Common myeloid progenitor, CD34-positive (primary cell): ENCODE results near the gene C17orf100.

Experiments used
- CTCF ChIA-PET: fragments of 350-600 bp; sonication (Branson Sonifier 250); formaldehyde crosslinking; loops from one replicate; lab custom pipeline; 2021; ENCODE audit warnings: antibody characterized with exemption; lab: Charles Lee
- POLR2A ChIA-PET: fragments of 350-600 bp; sonication (Branson Sonifier 250); formaldehyde crosslinking; loops from one replicate; lab custom pipeline; 2021; ENCODE audit warnings: antibody characterized with exemption; lab: Charles Lee
- DNase-seq, 3 donors: peaks; one replicate each; pipeline versions ENCODE4 v3.0.0 to v3.0.0-alpha.2; 2013
- H3K27ac ChIP-seq, 2 experiments: 1 replicate in 1 of 2; 2 replicates in 1 of 2; pipeline ENCODE4 v1.7.0; 2013; ENCODE audit warnings: inconsistent platforms in 2 of 2, low read length in 2 of 2, mild to moderate bottlenecking in 2 of 2, low read depth in 1 of 2, moderate library complexity in 1 of 2; ENCODE audit not compliant: severe bottlenecking in 2 of 2, insufficient read depth in 1 of 2, poor library complexity in 1 of 2
- H3K27me3 ChIP-seq, 5 experiments: replicated peaks in 2 of 5; 1 replicate in 3 of 5; 2 replicates in 2 of 5; pipeline versions ENCODE4 v1.6.1 to v1.7.0; 2013; ENCODE audit warnings: low read length in 4 of 5, mild to moderate bottlenecking in 2 of 5, moderate library complexity in 2 of 5, inconsistent platforms in 1 of 5; ENCODE audit not compliant: insufficient read depth in 5 of 5, control insufficient read depth in 4 of 5
- H3K36me3 ChIP-seq, 4 experiments: 1 replicate in 2 of 4; 2 replicates in 2 of 4; pipeline versions ENCODE4 v1.6.1 to v1.7.0; 2013; ENCODE audit warnings: low read length in 3 of 4, control low read depth in 1 of 4, mild to moderate bottlenecking in 1 of 4; ENCODE audit not compliant: control insufficient read depth in 4 of 4, insufficient read depth in 4 of 4
- H3K4me1 ChIP-seq, 4 experiments: 1 replicate in 3 of 4; 2 replicates in 1 of 4; pipeline versions ENCODE4 v1.6.1 to v1.7.1; 2013; ENCODE audit warnings: low read length in 3 of 4, mild to moderate bottlenecking in 3 of 4, control low read depth in 1 of 4, inconsistent platforms in 1 of 4, moderate library complexity in 1 of 4; ENCODE audit not compliant: control insufficient read depth in 4 of 4, insufficient read depth in 4 of 4; ENCODE audit errors: control extremely low read depth in 1 of 4
- H3K4me3 ChIP-seq, 7 experiments: 1 replicate in 4 of 7; 2 replicates in 3 of 7; pipeline versions ENCODE4 v1.5.1 to v1.7.0; 2013; ENCODE audit warnings: mild to moderate bottlenecking in 7 of 7, low read length in 6 of 7, moderate library complexity in 6 of 7, inconsistent platforms in 2 of 7, low read depth in 2 of 7, control low read depth in 1 of 7; ENCODE audit not compliant: insufficient read depth in 4 of 7, control insufficient read depth in 1 of 7; ENCODE audit errors: extremely low read depth in 1 of 7
- H3K9me3 ChIP-seq, 5 experiments: 1 replicate in 4 of 5; 2 replicates in 1 of 5; pipeline versions ENCODE4 v1.6.1 to v1.7.1; 2013; ENCODE audit warnings: low read length in 4 of 5, mild to moderate bottlenecking in 2 of 5, inconsistent platforms in 1 of 5, low read depth in 1 of 5, moderate library complexity in 1 of 5; ENCODE audit not compliant: control insufficient read depth in 4 of 5, insufficient read depth in 2 of 5; ENCODE audit errors: control extremely low read depth in 1 of 5
- WGBS: methylation state at CpG from one replicate; pipeline ENCODE4 v1.1.5; 2013; ENCODE audit not compliant: insufficient coverage; 5-methylcytosine and 5-hydroxymethylcytosine counted together

Gene C17orf100

GRCh38 chr17:6679241-6679640 is 27.7 kb downstream of the C17orf100 start:
- H3K9me3 ChIP-seq: no peaks in the 10 kb centered on the region
- WGBS: no CpG with 5 or more reads among the region's 6 CpGs
- H3K27ac ChIP-seq: no peak overlapping the region
- H3K27me3 ChIP-seq: peaks cover 0 to 56% (median 36%) of the 10 kb centered on the region in 5 experiments
- CTCF ChIA-PET: interaction anchor here (4.4 kb wide), 1 partner anchor 12 kb away, joined by 19 read pairs; no protein-coding TSS in a partner anchor
- no peaks in the 10 kb centered on the region for H3K36me3 ChIP-seq
- DNase-seq: no peak
- peaks cover 0 to 12% (median 11%) of the 10 kb centered on the region in 4 experiments for H3K4me1 ChIP-seq
- POLR2A ChIA-PET: no interaction called here
- H3K4me3 ChIP-seq: no peak overlapping the region

DNA sequence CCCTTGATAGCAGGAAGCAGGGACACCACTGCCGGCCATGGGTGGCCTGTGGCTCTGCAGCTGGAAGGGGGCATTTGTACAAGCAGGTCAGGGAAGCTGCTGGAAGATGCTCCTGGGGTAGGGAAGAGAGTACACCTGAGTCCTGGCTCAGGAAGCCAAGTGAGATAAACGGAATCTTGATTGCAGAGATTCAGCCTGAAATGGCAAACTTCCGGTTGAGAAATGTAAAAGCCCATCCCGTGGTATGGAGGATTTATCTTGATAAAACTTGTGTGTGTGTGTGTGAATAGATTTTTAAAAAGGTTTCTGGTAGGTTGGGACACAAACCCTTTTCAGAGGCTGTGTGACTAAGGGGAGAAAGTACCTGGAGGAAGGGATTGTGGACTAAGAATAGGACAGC is 29.6 kb downstream of the C17orf100 start:
- Histone ChIP-seq H3K36me3 (no peaks in the 10 kb centered on the region), H3K27me3 (peaks cover 0 to 49% (median 32%) of the 10 kb centered on the region in 5 experiments), H3K27ac (no peak overlapping the region), H3K4me3 (no peak overlapping the region), H3K9me3 (no peaks in the 10 kb centered on the region), H3K4me1 (peaks cover 0 to 12% (median 11%) of the 10 kb centered on the region in 4 experiments)
- ChIA-PET POLR2A (no interaction called here), CTCF (no interaction called here)
- no peak for DNase-seq
- 98% methylated on average over 4 of the region's 4 CpGs for WGBS

- peaks cover 0 to 49% (median 35%) of the 10 kb centered on the region in 5 experiments for H3K27me3 ChIP-seq
- H3K9me3 ChIP-seq: no peaks in the 10 kb centered on the region
- H3K4me1 ChIP-seq: peaks cover 0 to 12% (median 11%) of the 10 kb centered on the region in 4 experiments
- ChIA-PET POLR2A (no interaction called here), CTCF (interaction anchor here (0.9 to 1.8 kb wide), 2 partner anchors 31 to 71 kb away, joined by 3 to 5 read pairs; partner anchors contain the start of gene SLC13A5)
- DNase-seq: no peak
- H3K36me3 ChIP-seq: no peaks in the 10 kb centered on the region
- H3K4me3 ChIP-seq: no peak overlapping the region
- 88% methylated on average over 4 of the region's 5 CpGs for WGBS
- no peak overlapping the region for H3K27ac ChIP-seq
Measured at GRCh38 chr17:6681671-6682070, 30.1 kb downstream of the C17orf100 start.

GRCh38 chr17:6682339-6682738 is 30.8 kb downstream of the C17orf100 start:
- Histone ChIP-seq H3K4me3 (no peak overlapping the region), H3K4me1 (peaks cover 0 to 7% (median 6%) of the 10 kb centered on the region in 4 experiments), H3K9me3 (no peaks in the 10 kb centered on the region), H3K27me3 (peaks cover 0 to 42% (median 31%) of the 10 kb centered on the region in 5 experiments), H3K27ac (no peak overlapping the region), H3K36me3 (no peaks in the 10 kb centered on the region)
- no peak for DNase-seq
- ChIA-PET CTCF (interaction anchor here (0.9 to 1.8 kb wide), 2 partner anchors 31 to 70 kb away, joined by 3 to 5 read pairs; partner anchors contain the start of gene SLC13A5), POLR2A (no interaction called here)
- WGBS: 98% methylated on average over 4 of the region's 4 CpGs

DNA sequence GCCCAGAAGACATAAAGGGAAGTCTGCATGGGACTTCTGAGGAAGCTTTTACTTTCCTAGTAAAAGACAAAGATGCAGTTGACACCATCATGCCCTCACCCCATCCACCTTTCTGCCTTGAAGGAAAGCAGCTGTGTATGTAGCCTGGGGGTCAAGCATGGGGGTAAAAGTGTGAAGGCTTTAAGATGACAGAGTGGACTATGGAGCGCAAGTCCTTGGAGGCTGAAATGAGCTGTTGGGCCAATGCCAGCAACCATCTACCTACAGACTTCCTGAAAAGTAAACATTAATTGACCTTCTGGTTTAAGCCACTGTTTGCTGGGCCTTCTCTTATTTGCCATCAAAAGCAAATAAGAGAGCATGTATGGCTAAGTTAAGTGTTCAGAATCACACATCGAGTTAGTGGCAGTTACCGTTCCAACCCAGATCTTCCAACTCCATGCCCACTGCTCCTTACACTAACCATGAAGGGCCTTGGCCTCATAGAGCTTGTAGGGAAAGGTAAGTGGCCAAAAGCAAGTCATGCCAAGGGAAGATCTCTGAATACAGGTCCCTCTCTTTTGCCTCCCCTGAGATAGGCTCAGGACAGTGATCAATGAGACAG is 31.6 kb downstream of the C17orf100 start:
- WGBS: no CpG with 5 or more reads among the region's 3 CpGs
- CTCF ChIA-PET: interaction anchor here (1.8 kb wide), 1 partner anchor 30 kb away, joined by 5 read pairs; the partner anchor contains the start of gene SLC13A5
- Histone ChIP-seq H3K27ac (no peak overlapping the region), H3K9me3 (no peaks in the 10 kb centered on the region), H3K27me3 (peaks cover 0 to 34% (median 23%) of the 10 kb centered on the region in 5 experiments), H3K4me3 (no peak overlapping the region), H3K36me3 (no peaks in the 10 kb centered on the region), H3K4me1 (no peaks in the 10 kb centered on the region)
- no peak for DNase-seq
- POLR2A ChIA-PET: no interaction called here

- CTCF ChIA-PET: interaction anchor here (0.9 kb wide), 1 partner anchor 322 kb away, joined by 3 read pairs; no protein-coding TSS in a partner anchor
- Histone ChIP-seq H3K9me3 (no peaks in the 10 kb centered on the region), H3K27me3 (peaks cover 0 to 27% (median 16%) of the 10 kb centered on the region in 5 experiments), H3K4me1 (no peaks in the 10 kb centered on the region), H3K36me3 (no peaks in the 10 kb centered on the region), H3K4me3 (no peak overlapping the region), H3K27ac (no peak overlapping the region)
- no CpG with 5 or more reads among the region's 3 CpGs for WGBS
- POLR2A ChIA-PET: no interaction called here
- no peak for DNase-seq
Measured at GRCh38 chr17:6683730-6684459, 32.3 kb downstream of the C17orf100 start.

- Histone ChIP-seq H3K27ac (no peak overlapping the region), H3K4me3 (no peak overlapping the region), H3K9me3 (no peaks in the 10 kb centered on the region), H3K4me1 (no peaks in the 10 kb centered on the region), H3K36me3 (no peaks in the 10 kb centered on the region), H3K27me3 (peaks cover 0 to 26% (median 12%) of the 10 kb centered on the region in 5 experiments)
- CTCF ChIA-PET: interaction anchor here (0.9 to 1.2 kb wide), 2 partner anchors 15 to 322 kb away, joined by 3 read pairs; no protein-coding TSS in a partner anchor
- POLR2A ChIA-PET: no interaction called here
- 92% methylated on average over 7 of the region's 7 CpGs for WGBS
- DNase-seq: no peak
Measured at GRCh38 chr17:6684460-6684783, 32.9 kb downstream of the C17orf100 start.
